Measurements from ENCODE around the gene FGFR2.
"Not testable (repeated sequence)": the region's sequence is repeated elsewhere in the genome, so short reads cannot be mapped to it uniquely, and the experiment has no call there.

The FGFR2 gene

DNA sequence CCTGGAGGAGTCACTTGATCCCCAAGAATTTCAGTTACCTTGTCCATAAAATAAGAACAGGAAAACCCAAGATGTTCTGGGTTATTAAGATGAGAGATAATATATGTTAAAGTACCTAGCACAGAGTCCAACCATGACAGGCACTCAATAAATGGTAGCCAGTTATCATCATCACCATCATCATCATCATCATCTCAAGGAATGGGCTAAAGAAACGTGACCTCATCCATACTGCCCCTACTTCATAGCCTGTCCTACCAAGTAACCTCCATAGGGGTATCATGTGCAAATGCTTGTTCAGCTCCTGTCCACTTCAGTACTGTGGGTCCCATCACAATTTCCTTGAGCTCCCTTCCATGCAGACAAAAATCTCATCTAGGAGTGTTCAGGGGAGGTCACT lies 14.4 kb downstream of the FGFR2 start:
- no peak for DNase-seq

GRCh38 chr10:121583258-121583657 lies 15.0 kb downstream of the FGFR2 start:
- DNase-seq, result no peak

GRCh38 chr10:121580276-121581116 lies 17.7 kb downstream of the FGFR2 start:
- no peak for DNase-seq

DNA sequence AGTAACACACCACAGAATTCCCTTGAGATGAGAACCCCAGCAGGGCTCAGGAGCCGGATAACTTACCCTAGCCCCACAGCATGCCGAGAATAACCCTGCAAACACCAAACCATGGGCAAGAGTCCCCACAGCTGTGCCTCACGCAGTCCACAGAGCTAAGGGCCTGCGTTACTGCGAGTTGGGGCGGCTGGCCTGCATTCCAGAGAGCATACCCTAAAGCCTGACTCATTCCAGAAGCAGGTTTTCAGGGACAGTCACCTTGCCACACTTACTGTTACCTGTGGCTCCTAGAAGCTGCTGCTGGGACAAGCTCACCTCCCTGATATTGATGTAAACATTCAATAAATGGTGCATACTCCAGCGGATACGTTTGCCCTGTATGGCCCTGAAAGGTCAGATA lies 18.6 kb downstream of the FGFR2 start:
- no peak for DNase-seq

GRCh38 chr10:121578965-121579364 lies 19.3 kb downstream of the FGFR2 start:
- no peak for DNase-seq

DNA sequence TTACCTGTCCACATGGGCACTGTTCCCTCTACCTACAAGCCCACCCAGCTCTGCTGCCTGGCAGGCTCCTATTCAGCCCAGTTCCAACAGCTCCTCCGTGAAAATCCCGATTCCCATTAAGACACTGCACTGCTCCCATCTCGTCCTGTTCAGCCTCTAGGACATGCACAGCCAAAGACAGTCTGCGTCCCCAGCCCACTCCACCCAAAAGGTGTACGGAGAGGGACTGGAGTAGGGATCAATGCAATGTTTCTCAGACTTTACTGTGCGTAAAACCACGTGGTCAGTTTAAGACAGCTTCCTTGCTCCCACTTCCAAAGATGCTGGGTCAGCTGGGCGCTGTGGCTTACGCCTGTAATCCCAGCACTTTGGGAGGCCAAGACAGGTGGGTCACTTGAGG lies 19.9 kb downstream of the FGFR2 start:
- DNase-seq, result no peak

GRCh38 chr10:121577568-121577967 lies 20.7 kb downstream of the FGFR2 start:
- DNase-seq, result no peak

DNA sequence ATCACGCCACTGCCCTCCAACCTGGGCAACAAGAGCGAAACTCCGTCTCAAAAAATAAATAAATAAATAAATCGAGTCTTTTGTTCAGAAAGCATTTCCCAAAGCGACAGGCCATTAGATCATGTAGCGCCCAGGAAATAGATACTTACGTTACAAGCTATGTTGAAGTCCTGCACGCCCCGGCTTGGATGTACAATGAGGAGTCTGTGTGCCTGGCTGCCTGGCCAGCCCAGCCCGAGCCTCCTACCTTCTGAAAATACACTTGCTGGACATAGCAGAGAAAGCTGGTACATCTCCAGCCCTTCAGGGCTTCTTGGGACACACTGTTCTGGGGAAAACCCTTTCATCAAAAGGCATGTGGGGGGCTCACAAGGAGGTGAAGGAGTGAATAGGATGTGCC lies 22.1 kb downstream of the FGFR2 start:
- DNase-seq, result no peak

GRCh38 chr10:121574519-121575166 lies 23.6 kb downstream of the FGFR2 start:
- no peak for DNase-seq

DNA sequence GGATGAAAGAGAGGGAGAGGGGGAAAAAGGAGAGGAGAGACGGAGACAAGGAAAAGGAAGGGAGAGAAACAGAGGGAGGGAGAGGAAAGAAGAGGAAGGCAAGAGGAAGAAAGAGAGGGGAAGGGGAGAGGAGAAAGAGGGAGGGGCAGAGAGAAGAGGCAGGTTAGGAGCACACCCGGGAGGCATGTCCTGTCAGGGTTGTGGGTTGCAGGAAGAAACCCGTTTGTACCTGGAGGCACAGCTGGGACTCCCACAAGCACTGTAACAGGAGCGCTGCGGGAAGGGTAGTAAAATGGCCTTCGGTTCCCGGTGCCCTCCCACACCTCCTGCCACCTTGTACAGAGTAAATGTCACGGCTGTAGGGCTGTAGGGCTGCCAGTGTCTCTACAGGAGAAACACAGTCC lies 24.7 kb downstream of the FGFR2 start:
- no peak for DNase-seq

- no peak for DNase-seq
Observed at GRCh38 chr10:121572859-121573537, 25.2 kb downstream of the FGFR2 start.

DNA sequence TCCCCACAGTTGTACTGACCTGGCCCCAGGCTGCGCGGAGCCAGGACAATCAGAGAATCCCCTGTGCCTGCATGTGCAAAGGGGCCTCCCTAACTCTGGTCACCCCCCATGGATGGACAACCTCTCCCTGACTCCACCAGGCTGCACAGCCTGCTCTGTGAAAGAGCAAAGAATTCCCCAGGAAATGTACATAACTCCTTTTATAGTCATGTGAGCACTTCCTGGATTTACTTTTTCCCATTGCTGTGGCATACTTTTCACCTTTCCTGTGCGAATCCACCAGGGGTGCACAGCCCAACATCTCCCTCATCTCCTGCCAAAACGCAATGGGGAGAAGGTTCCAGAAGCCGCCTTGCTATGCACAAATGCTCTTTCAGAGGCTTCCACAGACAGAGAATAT lies 27.9 kb downstream of the FGFR2 start:
- DNase-seq, result no peak

DNA sequence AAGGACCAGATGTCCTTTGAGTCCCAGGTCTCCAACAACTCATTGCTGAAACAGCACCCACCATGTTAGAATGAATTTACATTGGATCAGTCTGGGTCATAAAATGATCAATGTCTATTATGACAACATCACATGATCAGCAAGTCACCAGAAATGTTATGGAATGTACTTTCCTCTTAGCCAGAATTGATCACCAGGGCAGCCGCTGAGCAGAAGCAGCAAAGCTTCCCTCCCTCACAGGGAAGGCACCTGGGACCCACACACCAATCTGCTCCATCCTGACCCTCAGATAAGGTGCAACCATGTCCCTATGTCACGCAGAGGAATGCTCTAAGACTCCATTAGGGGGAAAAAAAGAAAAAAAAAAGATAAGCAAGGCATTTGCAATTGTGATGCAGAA lies 30.0 kb downstream of the FGFR2 start:
- no peak for DNase-seq

- DNase-seq, result no peak
Observed at GRCh38 chr10:121567569-121567968, 30.7 kb downstream of the FGFR2 start.

DNA sequence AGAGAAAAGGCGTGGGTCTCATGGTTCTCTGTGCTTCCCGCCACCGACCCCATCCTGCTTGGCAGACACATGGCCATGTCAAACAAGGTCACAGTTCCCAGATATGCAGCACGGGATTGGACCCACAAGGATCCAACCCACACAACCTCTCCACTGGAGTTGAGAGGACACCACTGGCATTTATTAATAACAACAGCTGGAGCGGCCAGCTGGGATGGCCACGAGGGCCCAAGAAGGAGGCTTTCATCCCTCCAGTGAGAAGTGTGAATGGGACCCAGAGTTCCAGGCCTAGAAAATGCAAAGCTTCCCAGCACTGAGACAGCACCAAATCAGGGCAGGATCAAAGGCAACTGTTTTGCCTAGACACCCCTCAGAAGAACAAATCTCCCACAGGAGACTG lies 31.5 kb downstream of the FGFR2 start:
- no peak for DNase-seq

GRCh38 chr10:121559326-121560026 lies 38.8 kb downstream of the FGFR2 start:
- no peak for DNase-seq

- no peak for DNase-seq
Observed at GRCh38 chr10:121558238-121558637, 40.0 kb downstream of the FGFR2 start.

- no peak for DNase-seq
Observed at GRCh38 chr10:121556918-121557573, 41.2 kb downstream of the FGFR2 start.

DNA sequence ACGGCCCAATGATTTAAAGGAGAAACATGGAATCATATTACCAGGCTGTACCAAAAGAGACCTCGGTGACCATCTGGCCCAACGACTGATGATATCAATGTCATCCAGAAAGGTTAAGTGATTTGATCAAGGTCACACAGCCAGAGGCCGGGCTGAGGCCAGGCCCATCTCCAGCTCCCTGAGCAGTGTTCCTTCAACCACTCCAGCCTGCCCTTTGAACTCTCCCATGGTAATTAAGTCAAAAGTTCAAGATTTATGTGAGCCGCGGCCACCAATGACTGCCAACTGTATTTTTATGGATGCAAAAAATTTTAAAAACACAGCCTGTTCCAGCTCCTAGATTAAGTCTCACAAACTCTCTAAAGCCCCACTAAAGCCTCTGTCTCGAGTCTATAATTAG lies 41.8 kb downstream of the FGFR2 start:
- DNase-seq, result no peak

- DNase-seq, result not testable (repeated sequence)
Observed at GRCh38 chr10:121554916-121555315, 43.3 kb downstream of the FGFR2 start.

DNA sequence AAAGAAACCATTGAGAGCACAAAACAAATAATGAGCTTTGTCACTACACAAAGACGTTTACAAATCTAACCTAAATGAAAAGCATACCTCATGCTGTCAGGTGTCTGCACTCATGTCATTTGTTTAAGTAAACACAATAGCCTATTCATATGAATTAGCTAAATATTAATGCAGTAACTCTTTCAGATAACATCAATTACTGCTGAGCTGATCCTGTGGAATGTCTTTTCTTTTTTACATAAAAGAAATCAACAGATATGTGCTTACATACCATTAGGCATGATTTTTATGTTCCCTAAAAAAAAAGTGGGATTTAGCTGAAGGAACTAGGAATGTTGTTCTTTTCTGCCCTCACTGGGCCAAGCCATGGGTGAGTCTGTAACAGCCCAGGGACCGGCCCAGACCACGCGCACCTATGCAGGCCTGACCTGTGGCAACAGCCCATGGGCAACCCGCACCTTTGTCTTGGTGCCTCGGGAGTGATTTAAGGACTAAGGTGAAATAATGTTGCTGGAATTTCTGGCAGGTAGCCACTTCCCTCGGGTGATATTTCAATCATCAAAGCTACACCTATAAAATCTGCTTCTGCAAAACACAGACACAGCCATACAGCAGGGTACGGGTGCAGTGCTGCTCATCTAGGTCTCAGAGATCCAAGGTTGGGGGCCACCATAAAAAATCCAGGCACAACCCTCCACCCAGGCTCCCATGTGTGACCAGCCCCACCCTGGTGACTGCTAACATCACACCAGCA lies 44.6 kb downstream of the FGFR2 start:
- no peak for DNase-seq

- no peak for DNase-seq
Observed at GRCh38 chr10:121552746-121553145, 45.5 kb downstream of the FGFR2 start.

All from left hindlimb (tissue), 1 donor.